Placental epithelial cell (primary cell): ENCODE results near the gene KCNH4. TPM values are rescaled to one million over a fixed set of nuclear protein-coding genes. Genes with fewer than 3 reads are reported as not detected.

Source experiments
- total RNA-seq: library from RNA; depleted of rRNA; stranded (reverse); fragments of >200 nt; gene quantifications from 2 replicates; pipeline ENCODE4 v1.2.3, GENCODE V29; 2012

Gene KCNH4
- total RNA-seq, result under 0.01 TPM in 1 of 2 replicates, not detected in the other

DNA sequence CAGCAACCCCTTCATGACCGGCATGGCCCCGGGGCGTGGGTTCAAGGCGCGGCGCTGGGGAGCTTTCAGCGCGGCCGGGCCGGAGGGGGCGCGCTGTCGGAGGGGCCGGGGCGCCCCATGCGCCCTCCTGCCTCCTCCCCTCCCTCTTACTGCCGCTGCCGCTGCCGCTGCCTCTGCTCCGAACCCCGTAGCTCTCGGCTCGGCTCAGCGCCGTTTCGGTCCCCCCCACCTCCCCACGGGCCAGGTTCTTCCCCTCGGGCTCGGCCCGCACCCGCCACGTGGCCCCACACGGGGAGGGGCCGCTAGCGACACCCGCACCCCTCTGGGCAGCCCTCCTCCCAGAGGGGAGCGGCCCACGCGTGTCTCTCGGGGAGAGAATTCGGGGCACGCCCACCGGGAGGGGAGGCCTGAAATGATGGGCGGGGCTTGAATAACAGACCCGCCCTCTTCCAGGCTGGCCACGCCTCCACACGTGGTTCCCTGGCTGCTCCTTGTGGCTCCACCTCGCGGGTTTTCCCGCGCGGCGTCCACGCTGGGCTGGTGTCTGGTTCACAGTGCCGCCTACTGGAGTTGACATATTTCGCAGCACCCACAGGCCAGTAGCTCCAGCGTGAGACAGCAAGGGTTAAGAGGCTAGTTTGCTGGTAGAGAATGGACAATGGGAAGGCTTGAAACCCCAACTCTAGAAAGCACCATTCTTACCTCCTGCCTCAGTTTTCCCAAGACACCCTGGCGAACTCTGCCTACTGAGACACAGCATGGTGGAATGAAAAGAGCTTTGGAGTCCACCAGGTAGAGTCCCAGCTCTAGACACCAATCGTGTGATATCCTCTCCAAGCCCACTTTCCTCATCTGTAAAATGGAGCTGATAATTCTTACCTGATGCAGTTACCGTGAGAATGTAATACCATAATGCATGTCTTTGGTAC, at the start of gene KCNH4:
TSS of gene KCNH4 (minus strand) at position 221 of the 929 bp plus-strand sequence. CDS start at position 24, 197 bp downstream.

DNA sequence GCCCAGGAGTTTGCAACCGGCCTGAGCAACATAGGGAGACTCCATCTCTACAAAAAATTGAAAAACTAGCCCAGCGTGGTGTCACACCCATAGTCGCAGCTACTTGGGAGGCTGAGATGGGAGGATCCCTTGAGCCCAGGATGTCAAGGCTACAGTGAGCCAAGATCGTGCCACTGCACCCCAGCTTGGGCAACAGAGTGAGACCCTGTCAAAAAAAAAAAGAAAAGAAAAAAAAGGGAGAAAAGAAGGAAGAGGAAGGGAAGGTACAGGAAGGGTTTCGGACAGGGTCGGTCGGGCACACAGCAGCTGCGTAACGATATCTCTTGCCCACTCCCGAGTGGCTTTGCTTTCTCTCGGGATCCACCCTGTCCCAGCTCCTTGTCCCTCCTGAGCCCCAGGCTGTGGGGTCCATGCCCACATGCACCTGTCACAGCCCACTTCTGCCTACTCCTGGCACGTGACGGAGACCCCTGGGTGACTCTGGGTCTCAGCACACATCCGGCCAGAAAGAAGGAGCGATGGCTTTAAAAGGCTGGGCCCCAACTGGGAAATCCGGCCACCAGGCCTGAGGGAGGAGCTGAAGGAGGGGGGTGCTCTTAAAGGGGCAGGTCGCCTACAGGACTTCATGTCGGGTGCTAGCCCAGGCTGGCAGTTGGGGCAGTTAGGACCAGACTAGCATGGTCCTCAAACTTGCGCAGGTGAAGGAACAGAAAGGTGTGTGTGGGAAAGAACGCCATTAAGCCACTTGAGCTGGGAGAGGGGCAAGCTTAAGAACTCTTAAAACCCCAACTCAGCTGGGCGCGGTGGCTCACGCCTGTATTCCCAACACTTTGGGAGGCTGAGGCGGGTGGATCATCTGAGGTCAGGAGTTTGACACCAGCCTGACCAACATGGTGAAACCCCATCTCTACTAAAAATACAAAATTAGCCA, 13.3 kb upstream of the KCNH4 start, which contains the start of gene GHDC:
TSS of gene GHDC (minus strand) at position 526 of the 931 bp plus-strand sequence. CDS start 913 bp downstream, outside the sequence.

DNA sequence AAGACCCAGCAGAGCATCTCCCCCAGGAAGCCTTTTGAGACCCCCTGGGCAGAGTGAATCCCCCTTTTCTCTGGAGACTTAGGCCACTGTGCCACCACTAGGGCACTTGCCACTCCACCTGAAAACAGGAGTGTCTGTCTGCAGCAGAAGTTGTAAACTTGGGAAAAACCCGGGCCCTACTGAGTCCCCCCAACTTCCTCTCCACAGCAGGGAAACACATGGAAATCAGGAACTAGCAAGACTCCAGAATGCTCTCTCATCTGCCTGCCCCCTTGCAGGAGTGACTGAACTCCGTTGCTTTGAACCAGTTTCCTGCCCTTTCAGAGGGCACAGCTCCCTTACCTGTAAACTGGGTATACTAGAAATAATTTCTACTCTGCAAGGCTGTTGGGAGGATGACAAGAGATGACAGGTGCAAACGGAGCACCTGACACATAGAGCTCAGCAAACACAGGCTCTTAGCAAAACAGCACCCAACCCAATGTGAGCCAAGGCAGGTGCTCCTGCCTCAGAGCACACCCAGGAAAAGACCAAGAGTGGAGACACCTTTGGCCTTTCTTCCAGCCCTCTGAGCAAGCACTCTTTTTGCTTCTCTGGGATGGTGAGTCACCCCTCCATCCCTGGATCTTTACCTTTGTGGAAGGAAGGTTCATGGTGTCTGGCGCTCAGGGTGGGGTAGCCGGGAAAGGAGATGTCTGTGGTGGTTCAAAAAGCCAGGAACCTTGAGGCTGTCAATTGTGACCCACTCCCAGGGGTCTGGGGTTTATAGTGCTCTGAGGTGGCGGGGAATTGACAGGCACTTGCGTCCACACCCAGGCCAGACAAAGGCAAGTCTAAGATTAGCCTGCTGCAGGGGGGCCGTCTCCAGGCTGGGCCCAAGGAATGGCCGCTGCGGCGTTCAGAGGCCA, 4.0 kb upstream of the KCNH4 start, which contains the start of gene HCRT:
TSS of gene HCRT (minus strand) at position 740 of the 908 bp plus-strand sequence. CDS start at position 653, 87 bp downstream.

DNA sequence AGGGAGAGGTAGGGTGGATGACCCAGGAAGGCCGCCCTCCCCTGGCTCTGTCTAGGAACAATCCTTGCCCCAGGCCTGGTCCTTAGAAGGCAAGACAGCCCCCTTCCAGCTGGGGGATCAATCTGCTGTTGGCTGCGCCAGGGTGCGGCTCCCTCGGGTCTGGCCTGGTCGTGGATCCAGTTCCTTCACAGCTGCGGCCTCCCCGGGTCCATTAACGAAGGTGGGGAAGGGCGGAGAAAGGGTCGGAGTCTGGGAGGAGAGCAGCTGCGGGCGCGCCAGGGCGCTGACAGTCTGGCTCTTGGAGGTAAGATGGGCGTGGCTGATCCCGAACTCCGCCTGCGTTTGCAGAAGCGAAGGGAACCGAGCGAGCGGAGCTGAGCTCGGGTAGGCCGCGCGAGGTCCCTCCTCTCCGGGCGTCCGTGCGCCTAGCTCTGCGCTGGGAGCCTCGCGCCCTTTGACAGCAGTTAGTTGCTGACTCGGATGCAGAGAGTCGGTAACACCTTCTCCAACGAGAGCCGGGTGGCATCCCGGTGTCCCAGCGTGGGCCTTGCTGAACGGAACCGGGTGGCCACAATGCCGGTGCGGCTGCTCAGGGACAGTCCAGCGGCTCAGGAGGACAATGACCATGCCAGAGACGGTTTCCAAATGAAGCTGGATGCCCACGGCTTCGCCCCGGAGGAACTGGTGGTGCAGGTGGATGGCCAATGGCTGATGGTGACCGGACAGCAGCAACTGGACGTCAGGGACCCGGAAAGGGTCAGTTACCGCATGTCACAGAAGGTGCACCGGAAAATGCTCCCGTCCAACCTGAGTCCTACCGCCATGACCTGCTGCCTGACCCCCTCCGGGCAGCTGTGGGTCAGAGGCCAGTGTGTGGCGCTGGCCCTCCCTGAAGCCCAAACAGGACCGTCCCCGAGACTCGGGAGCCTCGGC, 58.3 kb downstream of the KCNH4 start, which contains the start of gene HSPB9:
TSS of gene HSPB9 (plus strand) at position 434 of the 933 bp plus-strand sequence. CDS start at position 481, 47 bp downstream.

DNA sequence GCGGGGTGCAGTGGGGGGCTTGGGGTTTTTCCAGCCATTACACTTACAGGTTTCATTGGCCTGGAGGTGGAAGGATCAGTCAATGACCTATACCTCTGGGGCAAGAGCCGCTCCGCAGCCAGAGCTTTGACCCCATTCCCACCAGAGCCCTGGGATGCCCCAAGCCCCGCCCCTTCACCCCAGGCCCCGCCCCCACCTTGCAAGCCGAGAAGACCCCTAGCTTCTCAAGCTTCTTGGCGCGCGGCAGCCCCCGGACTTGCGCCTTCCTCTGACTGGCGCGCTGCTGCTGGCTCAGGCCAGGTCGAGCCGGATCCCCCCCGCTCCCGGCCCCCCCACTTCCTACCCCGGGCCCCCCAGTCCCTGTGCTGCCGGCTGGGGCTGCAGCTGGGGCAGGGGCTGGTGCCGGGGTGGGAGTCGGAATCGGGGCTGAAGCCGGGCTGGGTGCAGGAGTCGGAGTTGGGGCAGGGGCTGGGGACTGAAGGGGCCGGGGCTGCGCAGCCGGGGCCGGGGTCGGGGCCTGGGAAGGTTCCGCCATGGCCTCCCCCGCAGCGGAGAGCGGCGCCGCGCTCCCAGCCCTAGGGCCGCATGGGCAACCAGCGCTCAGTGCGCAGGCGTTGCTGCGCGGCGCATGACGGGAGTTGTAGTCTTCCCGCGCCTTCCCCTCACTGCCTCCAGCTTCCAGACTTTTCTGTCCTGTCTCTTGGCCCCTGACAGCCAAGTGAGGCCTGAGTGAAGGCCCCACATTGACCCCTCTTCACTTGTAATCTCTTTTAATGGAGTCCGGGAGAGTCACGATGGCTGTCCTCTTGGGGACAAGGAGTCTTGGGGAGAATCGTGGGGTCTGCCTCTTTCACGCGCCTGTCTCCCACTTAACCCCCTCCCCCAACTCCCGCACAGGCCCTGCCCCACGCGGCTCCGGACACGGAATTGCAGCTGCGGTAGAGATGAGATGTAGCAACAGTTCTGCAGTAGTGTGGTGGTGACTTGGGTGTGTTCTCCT, 59.9 kb downstream of the KCNH4 start, which contains the start of gene KAT2A:
TSS of gene KAT2A (minus strand) at position 598 of the 1,000 bp plus-strand sequence. CDS start at position 535, 63 bp downstream.

DNA sequence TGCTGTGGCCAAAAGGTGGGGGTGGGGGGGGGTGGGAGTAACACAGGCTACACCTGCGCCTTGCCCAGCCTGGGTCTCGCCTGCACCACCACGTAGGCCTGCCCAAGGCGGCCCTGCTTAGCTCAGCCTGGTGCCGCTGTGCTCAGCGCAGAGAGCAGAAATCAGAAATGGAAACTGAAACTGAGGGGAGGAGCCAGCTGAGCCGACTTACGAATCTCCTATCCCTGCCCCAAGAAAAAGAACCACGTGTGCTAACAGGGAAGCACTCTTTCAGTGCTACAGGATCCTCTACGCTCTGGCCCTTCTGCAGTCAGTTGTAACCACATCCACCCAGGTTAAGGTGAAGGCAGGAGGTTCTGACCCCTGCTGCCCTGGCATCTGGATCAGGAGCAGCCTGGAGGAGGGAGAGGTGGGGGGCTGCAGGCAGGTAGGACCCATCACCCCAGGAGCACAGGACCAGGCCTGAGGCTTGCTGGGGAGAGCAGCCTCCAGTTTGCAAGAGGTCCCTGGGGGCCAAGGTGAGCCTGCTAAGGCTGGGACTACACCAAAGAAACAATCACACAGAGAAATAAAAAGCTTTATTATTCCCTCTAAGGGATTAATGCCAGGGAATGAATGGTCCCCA, 68.3 kb downstream of the KCNH4 start, which contains the start of gene DHX58:
TSS of gene DHX58 (minus strand) at position 163 of the 625 bp plus-strand sequence. CDS start 822 bp downstream, outside the sequence.

Other genes with a start within 250 kb of the KCNH4 start
- gene CNP, start 214.3 kb downstream of the KCNH4 start, total RNA-seq, result 44.4 and 48.3 TPM in 2 replicates
- gene DNAJC7, start 163.7 kb downstream of the KCNH4 start, total RNA-seq, result 39.7 and 61.2 TPM in 2 replicates
- 30.6 and 56.2 TPM in 2 replicates for gene NKIRAS2, start 161.1 kb downstream of the KCNH4 start, total RNA-seq
- 0.87 and 2.7 TPM in 2 replicates for gene C17orf113, start 130.5 kb downstream of the KCNH4 start, total RNA-seq
- gene ZNF385C, start 82.7 kb downstream of the KCNH4 start, total RNA-seq, result under 0.01 TPM in 1 of 2 replicates, not detected in the other
- gene DHX58, start 68.4 kb downstream of the KCNH4 start, total RNA-seq, result 2.4 and 5.5 TPM in 2 replicates
- 9.8 TPM in 2 replicates for gene KAT2A, start 59.8 kb downstream of the KCNH4 start, total RNA-seq
- gene HSPB9, start 58.3 kb downstream of the KCNH4 start, total RNA-seq, result not detected in 2 replicates
- gene RAB5C, start 26.2 kb downstream of the KCNH4 start, total RNA-seq, result 49.9 and 94.5 TPM in 2 replicates
- gene HCRT, start 4.3 kb upstream of the KCNH4 start, total RNA-seq, result not detected in 2 replicates
- 9.7 and 11.0 TPM in 2 replicates for gene GHDC, start 13.4 kb upstream of the KCNH4 start, total RNA-seq
- 9.4 and 10.6 TPM in 2 replicates for gene STAT5B, start 95.2 kb upstream of the KCNH4 start, total RNA-seq
- 4.3 and 13.3 TPM in 2 replicates for gene STAT5A, start 107.4 kb upstream of the KCNH4 start, total RNA-seq
- gene STAT3, start 207.3 kb upstream of the KCNH4 start, total RNA-seq, result 52.6 and 56.1 TPM in 2 replicates
- gene CAVIN1, start 242.1 kb upstream of the KCNH4 start, total RNA-seq, result 218 and 464 TPM in 2 replicates